NCI-H1694 treated with DMSO at 0.1 percent for 48 hours (cell line): Measurements from ENCODE around the gene IRGQ.
"Not testable (repeated sequence)": the region's sequence is repeated elsewhere in the genome, so short reads cannot be mapped to it uniquely, and the experiment has no call there.

Source experiments
- DNase-seq: peaks from one replicate; lab custom pipeline; 2025; lab: John Stamatoyannopoulos, UW

Gene IRGQ

GRCh38 chr19:43574424-43575155, 21.3 kb downstream of the IRGQ start:
- DNase-seq = no peak

- DNase-seq = no peak
Observed at GRCh38 chr19:43572171-43572588, 23.8 kb downstream of the IRGQ start.

DNA sequence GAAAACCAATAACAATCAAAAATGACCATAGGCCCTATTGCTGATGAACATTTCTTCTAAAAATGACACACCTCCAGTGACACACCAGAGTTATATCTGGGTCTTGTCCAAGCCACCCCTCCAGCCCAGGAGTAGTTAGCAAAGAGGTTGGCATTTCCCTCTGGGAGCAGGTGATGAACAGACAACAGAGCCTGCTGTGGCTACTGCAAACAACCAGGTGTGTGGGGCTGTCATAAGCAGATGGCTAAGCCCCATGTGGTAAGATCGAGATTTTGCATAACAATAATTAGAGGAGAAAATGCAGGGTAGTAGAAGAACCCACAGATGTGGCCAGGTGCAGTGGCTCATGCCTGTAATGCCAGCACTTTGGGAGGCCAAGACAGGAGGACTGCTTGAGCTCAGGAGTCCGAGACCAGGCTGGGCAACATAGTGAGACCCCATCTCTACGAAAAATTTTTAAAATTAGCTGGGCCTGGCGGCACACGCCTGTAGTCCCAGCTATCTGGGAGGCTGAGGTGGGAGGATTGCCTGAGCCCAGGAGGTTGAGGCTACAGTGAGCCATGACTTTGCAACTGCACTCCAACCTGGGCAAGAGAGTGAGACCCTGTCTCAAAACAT, 25.7 kb downstream of the IRGQ start:
- DNase-seq = no peak

DNA sequence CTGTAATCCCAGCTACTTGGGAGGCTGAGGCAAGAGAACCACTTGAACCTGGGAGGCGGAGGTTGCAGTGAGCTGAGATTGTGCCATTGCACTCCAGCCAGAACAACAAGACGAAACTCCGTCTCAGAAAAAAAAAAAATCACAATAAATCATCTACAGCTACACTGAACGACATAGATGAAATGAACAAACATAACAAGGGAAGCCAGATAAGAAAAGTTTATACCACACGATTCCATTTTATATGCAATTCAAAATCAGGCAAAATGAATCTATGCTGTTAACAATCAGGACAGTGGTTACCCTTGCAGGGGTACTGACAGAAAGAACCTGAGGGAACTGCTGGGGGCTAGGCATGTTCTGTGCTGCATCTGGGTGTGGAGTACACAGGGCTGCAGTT, 26.3 kb downstream of the IRGQ start:
- DNase-seq = no peak

- DNase-seq = no peak
Observed at GRCh38 chr19:43564800-43565199, 31.1 kb downstream of the IRGQ start.

- no peak for DNase-seq
Observed at GRCh38 chr19:43563816-43564457, 32.0 kb downstream of the IRGQ start.

DNA sequence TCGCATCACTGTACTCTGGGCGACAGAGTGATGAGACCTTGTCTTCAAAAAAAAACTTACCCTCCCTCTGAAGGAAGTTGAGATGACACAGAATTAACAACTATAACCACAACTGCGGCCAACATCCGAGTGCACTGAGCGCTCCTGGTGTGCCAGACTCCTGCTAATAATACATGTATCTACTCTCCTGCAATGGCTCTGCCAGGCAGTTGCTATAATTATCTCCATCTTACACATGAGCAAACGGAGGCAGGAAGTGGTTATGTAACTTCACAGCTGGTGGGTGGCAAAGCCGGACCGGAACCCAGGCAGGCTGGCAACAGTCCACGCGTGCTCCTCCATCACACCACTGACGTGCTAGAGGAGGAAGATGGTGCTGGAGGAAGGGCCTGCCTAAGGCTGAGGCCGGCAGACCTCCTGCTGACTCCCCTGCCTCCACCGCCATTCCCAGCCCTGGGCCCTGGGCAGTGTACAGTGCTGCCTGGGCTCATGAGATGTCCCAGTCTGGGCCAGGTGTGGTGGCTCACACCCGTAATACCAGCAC, 33.2 kb downstream of the IRGQ start:
- peak; percentile 60 for DNase-seq

DNA sequence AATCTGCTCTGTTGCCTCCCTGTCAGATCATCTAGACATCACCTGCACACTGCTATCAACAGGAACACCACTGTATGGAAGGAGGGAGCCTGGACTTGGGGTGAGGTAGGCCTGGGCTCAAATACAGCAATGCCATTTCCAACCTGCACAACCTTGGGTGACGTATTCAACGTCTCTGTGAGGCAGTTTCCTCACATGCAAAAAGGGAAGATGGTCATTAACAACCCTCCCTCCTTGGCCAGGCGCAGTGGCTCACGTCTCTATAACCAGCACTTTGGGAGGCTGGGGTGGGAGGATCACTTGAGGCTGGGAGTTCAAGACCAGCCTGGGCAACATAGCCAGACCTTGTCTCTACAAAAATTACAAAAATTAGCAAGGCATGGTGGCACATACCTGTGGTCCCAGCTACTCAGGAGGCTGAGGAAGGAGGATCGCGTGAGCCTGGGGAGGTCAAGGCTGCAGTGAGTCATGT, 33.7 kb downstream of the IRGQ start:
- DNase-seq = no peak

GRCh38 chr19:43561139-43561970, 34.6 kb downstream of the IRGQ start:
- DNase-seq = no peak

GRCh38 chr19:43560687-43561086, 35.2 kb downstream of the IRGQ start:
- DNase-seq = no peak

GRCh38 chr19:43555185-43555770, 40.7 kb downstream of the IRGQ start:
- DNase-seq = peak; percentile 79

- DNase-seq = no peak
Observed at GRCh38 chr19:43554317-43554895, 41.5 kb downstream of the IRGQ start.

GRCh38 chr19:43553656-43554055, 42.3 kb downstream of the IRGQ start:
- no peak for DNase-seq

DNA sequence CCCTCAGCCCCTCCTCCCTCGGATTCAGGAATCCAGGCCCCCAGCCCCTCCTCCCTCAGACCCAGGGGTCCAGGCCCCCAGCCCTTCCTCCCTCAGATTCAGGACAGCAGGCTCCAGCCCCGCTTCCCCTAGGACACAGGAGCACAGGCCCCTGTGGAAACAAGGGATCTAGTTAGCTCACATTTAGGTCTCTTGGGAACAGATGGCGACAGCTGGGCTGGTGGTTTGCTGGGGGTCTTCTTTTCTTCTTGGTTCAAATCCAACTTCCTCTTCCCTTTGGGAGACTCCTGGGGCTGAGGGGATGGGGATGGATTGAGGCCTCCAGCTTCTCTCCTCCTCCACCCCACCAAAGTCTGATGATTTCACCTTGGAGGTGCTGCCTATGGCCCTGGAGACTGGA, 43.3 kb downstream of the IRGQ start:
- peak; percentile 59 for DNase-seq

DNA sequence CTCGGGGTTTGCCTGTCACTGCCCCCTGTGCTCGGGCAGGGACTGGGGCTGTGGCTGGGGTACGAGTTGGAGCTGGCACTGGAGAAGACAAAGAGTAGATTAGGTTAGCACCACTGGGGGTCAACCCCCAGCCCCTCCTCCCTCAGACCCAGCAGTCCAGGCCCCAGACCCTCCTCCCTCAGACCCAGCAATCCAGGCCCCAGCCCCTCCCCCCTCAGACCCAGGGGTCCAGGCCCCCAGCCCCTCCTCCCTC, 43.8 kb downstream of the IRGQ start:
- no peak for DNase-seq

DNA sequence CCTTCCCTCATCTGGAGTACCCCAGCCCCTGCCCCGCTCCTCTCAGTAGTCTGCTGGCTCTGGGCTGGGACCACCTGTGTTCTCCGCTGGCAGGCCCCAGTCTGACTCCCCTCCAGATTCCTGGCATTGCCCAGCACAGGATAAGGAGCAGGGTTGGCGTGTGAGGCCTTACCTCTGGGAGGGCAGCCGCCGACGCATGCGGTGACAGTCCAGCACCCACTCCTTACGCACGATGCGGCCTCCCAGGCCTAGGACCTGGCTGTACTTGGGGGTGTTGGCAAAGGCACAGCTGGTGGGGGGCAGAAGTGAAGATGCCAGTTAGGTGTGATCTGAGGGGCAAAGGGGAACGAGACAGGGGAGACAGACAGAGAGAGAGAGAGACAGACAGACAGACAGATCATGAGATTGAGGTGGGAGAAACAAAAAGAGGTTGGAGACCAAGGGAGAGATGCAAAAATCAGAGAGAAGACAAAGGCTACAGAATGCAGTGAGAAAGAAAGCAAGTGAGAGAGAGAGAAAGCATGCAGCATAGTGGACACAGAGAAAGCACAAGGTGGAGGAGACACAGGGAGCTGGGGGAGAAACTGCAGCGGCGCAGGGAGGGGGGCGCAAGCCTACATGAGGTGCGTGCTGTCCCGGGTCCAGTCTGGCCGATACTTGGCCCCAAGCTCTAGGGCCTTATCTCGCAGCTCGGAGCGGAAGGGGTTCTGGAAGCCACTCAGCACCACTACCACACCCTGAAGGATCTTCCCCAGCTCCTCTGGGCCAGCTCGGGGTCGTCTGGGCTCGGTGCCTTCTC, 44.3 kb downstream of the IRGQ start:
- no peak for DNase-seq

DNA sequence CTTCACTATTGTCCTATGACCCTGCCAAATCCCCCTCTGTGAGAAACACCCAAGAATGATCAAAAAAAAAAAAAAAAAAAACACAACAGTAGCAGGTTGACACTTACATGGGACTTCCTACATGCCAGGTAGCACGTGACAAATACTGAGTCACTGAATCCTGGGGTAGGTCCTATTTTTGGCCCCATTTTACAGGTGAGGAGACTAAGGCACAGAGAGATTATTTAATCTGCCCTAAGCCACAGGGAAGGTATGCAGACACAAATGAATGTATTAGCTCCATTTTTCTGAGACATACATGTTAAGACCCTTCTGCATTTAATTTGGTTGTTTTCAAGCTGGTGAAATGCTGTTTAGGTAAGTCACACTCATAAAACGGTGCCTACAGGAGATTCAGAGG, 47.2 kb downstream of the IRGQ start:
- DNase-seq = no peak

- not testable (repeated sequence) for DNase-seq
Observed at GRCh38 chr19:43547926-43548325, 48.0 kb downstream of the IRGQ start.

- no peak for DNase-seq
Observed at GRCh38 chr19:43546581-43546980, 49.4 kb downstream of the IRGQ start.

DNA sequence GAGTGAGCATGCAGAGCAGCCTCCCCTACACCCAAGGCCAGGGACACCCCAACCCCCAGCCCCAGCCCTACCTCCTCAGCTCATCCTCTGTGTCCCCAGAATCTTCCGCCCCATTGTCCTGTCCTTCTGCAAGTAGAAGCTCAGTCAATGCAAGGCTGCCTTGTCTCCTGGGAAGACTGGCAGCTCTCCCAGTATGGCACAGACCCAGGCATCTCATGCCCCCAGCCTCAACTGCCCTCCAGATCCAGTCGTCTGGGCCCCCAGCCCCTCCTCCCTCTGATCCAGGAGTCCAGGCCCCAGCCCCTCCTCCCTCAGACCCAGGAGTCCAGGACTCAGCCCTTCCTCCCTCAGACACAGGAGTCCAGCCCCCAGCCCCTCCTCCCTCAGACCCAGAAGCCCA, 50.0 kb downstream of the IRGQ start:
- DNase-seq = no peak

GRCh38 chr19:43545276-43545675, 50.7 kb downstream of the IRGQ start:
- no peak for DNase-seq
